ENCODE data around the gene SLC25A21.

Gene SLC25A21

GRCh38 chr14:36859119-36859518, 313.3 kb downstream of the SLC25A21 start:
- DNase-seq (ENCODE audit: low read depth): no peak
- no peak overlapping the region for H3K4me3 ChIP-seq (ENCODE audit: low read depth, low read length)

GRCh38 chr14:36857842-36858445, 314.5 kb downstream of the SLC25A21 start:
- no peak for DNase-seq (ENCODE audit: low read depth)
- H3K4me3 ChIP-seq (ENCODE audit: low read depth, low read length): no peak overlapping the region

- no peak overlapping the region for H3K4me3 ChIP-seq (ENCODE audit: low read depth, low read length)
- DNase-seq (ENCODE audit: low read depth): no peak
Observed at GRCh38 chr14:36857136-36857535, 315.3 kb downstream of the SLC25A21 start.

- no peak overlapping the region for H3K4me3 ChIP-seq (ENCODE audit: low read depth, low read length)
- DNase-seq (ENCODE audit: low read depth): no peak
Observed at GRCh38 chr14:36856095-36856878, 316.1 kb downstream of the SLC25A21 start.

GRCh38 chr14:36855396-36855795, 317.0 kb downstream of the SLC25A21 start:
- DNase-seq (ENCODE audit: low read depth): no peak
- H3K4me3 ChIP-seq (ENCODE audit: low read depth, low read length): no peak overlapping the region

GRCh38 chr14:36852981-36853691, 319.3 kb downstream of the SLC25A21 start:
- no peak for DNase-seq (ENCODE audit: low read depth)
- no peak overlapping the region for H3K4me3 ChIP-seq (ENCODE audit: low read depth, low read length)

- H3K4me3 ChIP-seq (ENCODE audit: low read depth, low read length): no peak overlapping the region
- DNase-seq (ENCODE audit: low read depth): no peak
Observed at GRCh38 chr14:36848213-36848612, 324.2 kb downstream of the SLC25A21 start.

GRCh38 chr14:36847366-36847765, 325.0 kb downstream of the SLC25A21 start:
- H3K4me3 ChIP-seq (ENCODE audit: low read depth, low read length): no peak overlapping the region
- no peak for DNase-seq (ENCODE audit: low read depth)

GRCh38 chr14:36845356-36846012, 326.9 kb downstream of the SLC25A21 start:
- no peak for DNase-seq (ENCODE audit: low read depth)
- no peak overlapping the region for H3K4me3 ChIP-seq (ENCODE audit: low read depth, low read length)

- H3K4me3 ChIP-seq (ENCODE audit: low read depth, low read length): no peak overlapping the region
- DNase-seq (ENCODE audit: low read depth): no peak
Observed at GRCh38 chr14:36844443-36845195, 327.8 kb downstream of the SLC25A21 start.

- DNase-seq (ENCODE audit: low read depth): no peak
- H3K4me3 ChIP-seq (ENCODE audit: low read depth, low read length): no peak overlapping the region
Observed at GRCh38 chr14:36843410-36843809, 329.0 kb downstream of the SLC25A21 start.

GRCh38 chr14:36835128-36835527, 337.3 kb downstream of the SLC25A21 start:
- no peak for DNase-seq (ENCODE audit: low read depth)
- no peak overlapping the region for H3K4me3 ChIP-seq (ENCODE audit: low read depth, low read length)

- no peak for DNase-seq (ENCODE audit: low read depth)
- H3K4me3 ChIP-seq (ENCODE audit: low read depth, low read length): no peak overlapping the region
Observed at GRCh38 chr14:36834293-36834692, 338.1 kb downstream of the SLC25A21 start.

- no peak overlapping the region for H3K4me3 ChIP-seq (ENCODE audit: low read depth, low read length)
- DNase-seq (ENCODE audit: low read depth): no peak
Observed at GRCh38 chr14:36829547-36829946, 342.9 kb downstream of the SLC25A21 start.

- no peak for DNase-seq (ENCODE audit: low read depth)
- no peak overlapping the region for H3K4me3 ChIP-seq (ENCODE audit: low read depth, low read length)
Observed at GRCh38 chr14:36827861-36828260, 344.5 kb downstream of the SLC25A21 start.

- H3K4me3 ChIP-seq (ENCODE audit: low read depth, low read length): no peak overlapping the region
- DNase-seq (ENCODE audit: low read depth): no peak
Observed at GRCh38 chr14:36826614-36827013, 345.8 kb downstream of the SLC25A21 start.

GRCh38 chr14:36824854-36825253, 347.6 kb downstream of the SLC25A21 start:
- DNase-seq (ENCODE audit: low read depth): no peak
- no peak overlapping the region for H3K4me3 ChIP-seq (ENCODE audit: low read depth, low read length)

- no peak overlapping the region for H3K4me3 ChIP-seq (ENCODE audit: low read depth, low read length)
- DNase-seq (ENCODE audit: low read depth): no peak
Observed at GRCh38 chr14:36823651-36824050, 348.8 kb downstream of the SLC25A21 start.

GRCh38 chr14:36822685-36823084, 349.7 kb downstream of the SLC25A21 start:
- no peak for DNase-seq (ENCODE audit: low read depth)
- H3K4me3 ChIP-seq (ENCODE audit: low read depth, low read length): no peak overlapping the region
